HG03432 (cell line): ENCODE results near the gene PTPRK.
A peak's percentile ranks its signal among the peaks of the same experiment; 100 is the strongest.

Experiments
- ATAC-seq: cut with Tn5 transposase; IDR thresholded peaks from one replicate; pipeline ENCODE4 v1.9.1; 2021; ENCODE audit warnings: mild to moderate bottlenecking, moderate library complexity; ENCODE audit not compliant: unreplicated experiment

Gene PTPRK

GRCh38 chr6:127978185-127978584 lies 542.2 kb downstream of the PTPRK start:
- peak; percentile 45 for ATAC-seq

- no peak for ATAC-seq
These were observed 543.6 kb downstream of the PTPRK start for GRCh38 chr6:127976796-127977195.

- ATAC-seq, result no peak
These were observed 544.3 kb downstream of the PTPRK start for GRCh38 chr6:127976111-127976510.

- ATAC-seq, result no peak
These were observed 547.6 kb downstream of the PTPRK start for GRCh38 chr6:127972815-127973214.

- ATAC-seq, result peak; percentile 54
These were observed 548.4 kb downstream of the PTPRK start for GRCh38 chr6:127971945-127972391.

GRCh38 chr6:127971386-127971785 lies 549.0 kb downstream of the PTPRK start:
- ATAC-seq, result no peak

- ATAC-seq, result no peak
These were observed 550.7 kb downstream of the PTPRK start for GRCh38 chr6:127969701-127970100.

- no peak for ATAC-seq
These were observed 552.0 kb downstream of the PTPRK start for GRCh38 chr6:127968394-127968793.

GRCh38 chr6:127967708-127968107 lies 552.7 kb downstream of the PTPRK start:
- ATAC-seq, result no peak

GRCh38 chr6:127966616-127967015 lies 553.8 kb downstream of the PTPRK start:
- ATAC-seq, result no peak

- ATAC-seq, result no peak
These were observed 556.9 kb downstream of the PTPRK start for GRCh38 chr6:127963495-127963894.

- no peak for ATAC-seq
These were observed 560.5 kb downstream of the PTPRK start for GRCh38 chr6:127959869-127960268.

- no peak for ATAC-seq
These were observed 563.4 kb downstream of the PTPRK start for GRCh38 chr6:127956956-127957355.

GRCh38 chr6:127956260-127956888 lies 564.0 kb downstream of the PTPRK start:
- ATAC-seq, result no peak

GRCh38 chr6:127954082-127954481 lies 566.3 kb downstream of the PTPRK start:
- no peak for ATAC-seq

GRCh38 chr6:127952831-127953230 lies 567.6 kb downstream of the PTPRK start:
- no peak for ATAC-seq

- ATAC-seq, result no peak
These were observed 568.2 kb downstream of the PTPRK start for GRCh38 chr6:127952176-127952575.

GRCh38 chr6:127951172-127951917 lies 569.1 kb downstream of the PTPRK start:
- ATAC-seq, result peak; percentile 84

GRCh38 chr6:127950566-127951145 lies 569.7 kb downstream of the PTPRK start:
- peak; percentile 42 for ATAC-seq

GRCh38 chr6:127949251-127949650 lies 571.1 kb downstream of the PTPRK start:
- ATAC-seq, result no peak

- no peak for ATAC-seq
These were observed 574.0 kb downstream of the PTPRK start for GRCh38 chr6:127946388-127946787.
